Activated naive CD4-positive, alpha-beta T cell treated with anti-CD3 and anti-CD28 coated beads, Interleukin-2, amount 10 ng/mL, durations not matched to agents 7 days and 5 days (primary cell): ENCODE data around the gene OR4N5.

ENCODE experiments used
- CTCF ChIA-PET: fragments of 350-600 bp; sonication (Branson Sonifier 250); formaldehyde crosslinking; loops from one replicate; lab custom pipeline; 2021; ENCODE audit warnings: antibody characterized with exemption; lab: Charles Lee
- DNase-seq: peaks from one replicate; pipeline ENCODE4 v3.0.0-alpha.2; 2020
- H3K27ac Mint-ChIP-seq: one replicate; pipeline ENCODE4 v1.8.0; 2021; ENCODE audit warnings: mild to moderate bottlenecking, moderate library complexity, mixed read lengths
- H3K27me3 Mint-ChIP-seq: one replicate; pipeline ENCODE4 v1.8.0; 2021; ENCODE audit warnings: mild to moderate bottlenecking, mixed read lengths
- H3K36me3 Mint-ChIP-seq: one replicate; pipeline ENCODE4 v1.8.0; 2021; ENCODE audit warnings: mixed read lengths
- H3K4me1 Mint-ChIP-seq: one replicate; pipeline ENCODE4 v1.8.0; 2021; ENCODE audit warnings: mixed read lengths
- H3K4me3 Mint-ChIP-seq: one replicate; pipeline ENCODE4 v1.8.0; 2021; ENCODE audit warnings: mild to moderate bottlenecking, moderate library complexity, mixed read lengths
- H3K9me3 Mint-ChIP-seq: one replicate; pipeline ENCODE4 v1.8.0; 2021; ENCODE audit warnings: mixed read lengths

Gene OR4N5

GRCh38 chr14:20177433-20177974, 38.9 kb downstream of the OR4N5 start:
- Mint-ChIP-seq H3K27ac (peak overlapping the region; percentile 24), H3K36me3 (no peaks in the 10 kb centered on the region), H3K9me3 (no peaks in the 10 kb centered on the region), H3K4me1 (no peaks in the 10 kb centered on the region), H3K4me3 (no peak overlapping the region), H3K27me3 (no peaks in the 10 kb centered on the region)
- no peak for DNase-seq
- CTCF ChIA-PET = no interaction called here

- no peak overlapping the region for H3K27ac Mint-ChIP-seq
- H3K4me3 Mint-ChIP-seq = no peak overlapping the region
- H3K36me3 Mint-ChIP-seq = no peaks in the 10 kb centered on the region
- CTCF ChIA-PET = no interaction called here
- no peaks in the 10 kb centered on the region for H3K4me1 Mint-ChIP-seq
- DNase-seq = no peak
- H3K9me3 Mint-ChIP-seq = no peaks in the 10 kb centered on the region
- H3K27me3 Mint-ChIP-seq = no peaks in the 10 kb centered on the region
These were observed 40.6 kb downstream of the OR4N5 start for GRCh38 chr14:20179218-20179617.

DNA sequence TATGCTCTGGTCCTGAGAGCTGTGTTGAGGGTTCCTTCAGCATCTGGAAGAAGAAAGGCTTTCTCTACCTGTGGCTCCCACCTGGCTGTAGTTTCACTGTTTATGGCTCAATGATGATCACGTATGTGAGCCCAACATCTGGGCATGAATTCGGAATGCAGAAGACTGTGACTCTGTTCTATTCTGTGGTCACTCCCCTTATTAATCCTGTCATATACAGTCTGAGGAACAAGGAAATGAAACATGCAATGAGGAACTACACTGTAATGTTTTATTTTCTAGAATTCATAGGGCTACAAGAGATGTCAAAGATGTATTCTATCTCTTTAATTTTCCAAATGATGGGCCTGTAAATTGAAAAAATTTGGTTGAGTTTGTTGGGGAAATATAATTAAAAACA, 41.3 kb downstream of the OR4N5 start:
- H3K36me3 Mint-ChIP-seq = no peaks in the 10 kb centered on the region
- CTCF ChIA-PET = no interaction called here
- H3K27me3 Mint-ChIP-seq = no peaks in the 10 kb centered on the region
- no peaks in the 10 kb centered on the region for H3K9me3 Mint-ChIP-seq
- no peak overlapping the region for H3K27ac Mint-ChIP-seq
- no peak for DNase-seq
- no peaks in the 10 kb centered on the region for H3K4me1 Mint-ChIP-seq
- no peak overlapping the region for H3K4me3 Mint-ChIP-seq

DNA sequence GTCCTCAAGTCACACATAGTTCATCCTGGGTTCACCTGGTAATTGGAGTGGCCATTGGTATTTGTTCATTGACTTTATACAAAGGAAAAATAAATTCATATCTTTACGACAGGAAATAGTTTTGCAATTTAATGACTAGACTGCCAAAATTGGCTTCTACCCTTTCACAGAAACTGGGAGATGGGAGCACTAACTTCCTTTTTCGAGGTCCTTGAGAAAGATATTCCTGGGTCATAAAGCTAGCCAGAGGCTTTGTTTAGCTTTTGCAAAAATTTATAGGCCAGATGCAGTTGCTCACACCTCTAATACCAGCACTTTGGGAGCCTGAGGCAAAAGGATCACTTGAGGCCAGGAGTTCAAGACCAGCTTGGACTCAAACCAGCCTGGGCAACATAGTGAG, 41.9 kb downstream of the OR4N5 start:
- H3K27ac Mint-ChIP-seq = no peak overlapping the region
- no peak overlapping the region for H3K4me3 Mint-ChIP-seq
- no peaks in the 10 kb centered on the region for H3K9me3 Mint-ChIP-seq
- CTCF ChIA-PET = no interaction called here
- H3K27me3 Mint-ChIP-seq = no peaks in the 10 kb centered on the region
- H3K36me3 Mint-ChIP-seq = no peaks in the 10 kb centered on the region
- DNase-seq = no peak
- H3K4me1 Mint-ChIP-seq = no peaks in the 10 kb centered on the region

DNA sequence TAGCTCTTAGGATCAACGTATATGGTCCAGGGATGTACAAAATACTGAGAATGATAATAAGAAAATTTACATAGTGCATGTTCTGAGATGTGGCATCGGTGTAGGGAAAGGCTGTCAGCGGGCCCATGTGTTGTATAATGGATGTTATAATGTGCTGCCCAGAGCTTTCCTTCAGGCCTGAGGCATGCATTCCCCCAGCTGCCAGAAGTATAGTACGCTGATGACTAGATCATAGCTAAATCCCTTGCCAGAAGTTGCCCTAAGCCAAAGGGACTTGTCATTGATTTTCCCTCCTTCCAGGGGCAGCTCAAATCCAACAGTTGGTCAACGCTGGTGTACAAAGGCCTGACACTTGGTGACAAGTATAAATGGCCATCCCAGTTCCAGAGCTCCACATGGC, 45.6 kb downstream of the OR4N5 start:
- no peak overlapping the region for H3K27ac Mint-ChIP-seq
- peaks cover 6% of the 10 kb centered on the region for H3K27me3 Mint-ChIP-seq
- H3K4me1 Mint-ChIP-seq = no peaks in the 10 kb centered on the region
- no peaks in the 10 kb centered on the region for H3K9me3 Mint-ChIP-seq
- H3K36me3 Mint-ChIP-seq = no peaks in the 10 kb centered on the region
- CTCF ChIA-PET = no interaction called here
- no peak overlapping the region for H3K4me3 Mint-ChIP-seq
- DNase-seq = no peak

DNA sequence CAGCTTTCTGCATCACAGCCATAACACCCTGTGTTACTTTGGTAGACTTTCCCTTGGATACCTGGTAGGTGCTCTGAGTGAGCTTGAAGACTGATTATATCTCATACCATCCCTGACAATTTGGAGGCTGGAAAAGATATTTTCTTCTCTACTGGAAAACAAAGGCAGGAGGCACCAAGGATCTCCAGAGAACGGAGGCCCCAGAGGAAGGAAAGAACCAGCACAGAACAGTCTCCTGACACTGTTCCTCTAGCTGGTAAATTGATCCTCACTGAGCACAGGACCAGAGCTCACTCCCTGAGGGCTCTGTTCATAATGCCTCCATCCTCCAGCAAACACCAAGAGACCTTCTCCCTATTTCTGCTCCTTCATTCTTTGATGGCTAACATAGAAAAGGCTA, 52.0 kb downstream of the OR4N5 start, which contains the start of gene OR11G2:
Gene OR11G2 (plus strand): TSS at position 301 of the 400 bp plus-strand sequence. CDS start 6,542 bp downstream, outside the sequence.
- Mint-ChIP-seq H3K27ac (no peak within 1 kb of the TSS), H3K27me3 (peaks cover 17% of the 10 kb centered on the region)
- CTCF ChIA-PET = no interaction called here

DNA sequence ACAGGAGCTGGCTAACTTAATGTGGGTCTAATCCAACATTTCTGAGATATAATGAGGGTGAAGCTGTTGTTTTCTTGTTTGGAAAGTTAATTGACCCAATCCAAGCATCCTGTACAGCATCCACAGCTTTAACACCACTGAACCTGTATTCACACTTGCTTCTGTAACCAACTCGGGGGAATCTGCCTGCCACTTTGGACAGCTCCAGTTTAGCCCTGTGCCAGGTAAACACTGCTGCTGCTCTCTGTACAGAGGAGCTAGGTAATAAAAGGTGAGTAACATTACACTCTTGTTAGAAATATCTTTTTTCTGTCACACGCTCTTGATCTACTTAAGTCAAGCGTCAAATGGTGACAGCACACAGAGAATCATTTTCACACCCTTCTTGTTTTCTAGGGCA, 52.8 kb downstream of the OR4N5 start:
- Mint-ChIP-seq H3K4me3 (no peak overlapping the region), H3K27me3 (peaks cover 17% of the 10 kb centered on the region), H3K4me1 (no peaks in the 10 kb centered on the region), H3K27ac (no peak overlapping the region), H3K36me3 (no peaks in the 10 kb centered on the region), H3K9me3 (no peaks in the 10 kb centered on the region)
- no peak for DNase-seq
- CTCF ChIA-PET = no interaction called here

More for the DNA sequence above, 52.0 kb downstream of the OR4N5 start, which contains the start of gene OR11G2:
- Mint-ChIP-seq H3K9me3 (no peaks in the 10 kb centered on the region), H3K4me3 (no peak within 1 kb of the TSS), H3K4me1 (no peaks in the 10 kb centered on the region), H3K36me3 (no peaks in the 10 kb centered on the region)
- DNase-seq = no peak

- Mint-ChIP-seq H3K27me3 (peaks cover 11% of the 10 kb centered on the region), H3K4me3 (no peak overlapping the region), H3K4me1 (no peaks in the 10 kb centered on the region), H3K27ac (peak overlapping the region; percentile 33), H3K36me3 (no peaks in the 10 kb centered on the region), H3K9me3 (no peaks in the 10 kb centered on the region)
- CTCF ChIA-PET = no interaction called here
- no peak for DNase-seq
These were observed 55.5 kb downstream of the OR4N5 start for GRCh38 chr14:20194101-20194500.
